Body of pancreas (tissue), 4 donors: ENCODE measurements around the gene NLN. TPM values are rescaled to one million over a fixed set of nuclear protein-coding genes. Genes with fewer than 3 reads are reported as not detected.

Source experiments
- ATAC-seq: fragments of 150-250 bp; one replicate; pipeline ENCODE4 v1.9.1; 2016
- DNase-seq, 4 donors: peaks; one replicate each; pipeline ENCODE4 v3.0.0-alpha.2; 2019
- H3K27ac ChIP-seq, 4 donors: fragments of 200-600 bp; sonication (generic); 1 replicate in 3 of 4; 2 replicates in 1 of 4; pipeline versions ENCODE4 v1.5.1 to v1.6.1; 2016 to 2019; ENCODE audit warnings: mild to moderate bottlenecking in 1 of 4, mixed read lengths in 1 of 4, moderate library complexity in 1 of 4
- H3K27me3 ChIP-seq, 2 donors: fragments of 200-600 bp; sonication (generic); one replicate each; pipeline ENCODE4 v1.6.0; 2016; ENCODE audit warnings: mild to moderate bottlenecking in 1 of 2
- H3K36me3 ChIP-seq, 2 donors: fragments of 200-600 bp; sonication (generic); replicated peaks in 1 of 2; 2 replicates each; pipeline ENCODE4 v1.5.1; 2016; ENCODE audit warnings: low read depth in 2 of 2; ENCODE audit not compliant: insufficient read depth in 1 of 2
- H3K4me1 ChIP-seq: fragments of 200-600 bp; sonication (generic); one replicate; pipeline ENCODE4 v1.6.0; 2016
- H3K4me3 ChIP-seq, 2 donors: fragments of 200-600 bp; sonication (generic); 1 replicate in 1 of 2; 2 replicates in 1 of 2; pipeline ENCODE4 v1.5.1; 2016 to 2019
- H3K9me3 ChIP-seq, 3 donors: fragments of 200-600 bp; sonication (generic); 1 replicate in 2 of 3; 2 replicates in 1 of 3; pipeline ENCODE4 v1.5.1; 2016
- POLR2A ChIP-seq, 3 donors: fragments of 450-650 bp; IDR thresholded peaks; one replicate each; pipeline ENCODE4 v1.6.1; 2016; ENCODE audit warnings: antibody characterized with exemption in 3 of 3, mild to moderate bottlenecking in 2 of 3
- WGBS, 2 donors: methylation state at CpG; one replicate each; pipeline ENCODE4 v1.1.5; 2017; 5-methylcytosine and 5-hydroxymethylcytosine counted together
- intact Hi-C: fragments of 100-400 bp; cut with DNase I; formaldehyde crosslinking; loops from one replicate; pipeline ENCODE4 v1.15.1; 2023
- total RNA-seq, 2 donors: library from RNA; depleted of rRNA; stranded (reverse); fragments of >200 nt; gene quantifications; one replicate each; pipeline ENCODE4 v1.1.0, GENCODE V29; 2016
- TF ChIP-seq, protein P1 (sequence below), 7 experiments: fragments of 450-650 bp in 4 of 7; fragments of 200-600 bp in 3 of 7; sonication (generic) in 3 of 7; IDR thresholded peaks; one replicate each; pipeline ENCODE4 v1.5.1; 2016 to 2019; ENCODE audit warnings: antibody characterized with exemption in 7 of 7

Gene NLN
- total RNA-seq, 2 donors from 2014 or later: 2.3 to 8.0 TPM

DNA sequence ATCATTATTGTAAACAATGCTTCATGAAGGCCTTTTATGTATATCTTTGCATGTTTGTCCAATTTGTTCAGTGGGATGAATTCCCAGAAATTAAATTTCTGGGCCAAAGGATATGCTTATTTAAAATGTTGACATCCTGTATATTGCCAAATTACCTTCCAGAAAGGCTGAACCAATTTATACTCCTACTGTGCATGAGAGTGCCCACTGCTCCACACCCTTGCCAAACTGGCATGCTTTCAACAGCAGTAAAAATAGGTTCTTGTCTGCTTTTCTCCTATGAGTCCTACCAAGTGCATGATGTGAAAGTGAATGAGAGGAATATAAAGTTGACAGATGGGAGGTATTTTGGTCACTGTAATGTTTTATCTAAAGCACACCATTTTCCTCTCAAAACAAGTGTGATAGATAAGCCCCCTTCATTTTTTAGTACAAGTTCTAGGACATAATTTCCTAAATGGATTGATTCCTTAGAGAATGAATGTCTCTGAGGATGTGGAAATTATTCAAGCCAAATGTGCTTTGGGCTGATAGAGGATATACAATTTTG, 133.8 kb downstream of the NLN start:
- Histone ChIP-seq H3K27ac (no peak overlapping the region), H3K4me3 (no peak overlapping the region), H3K9me3 (no peaks in the 10 kb centered on the region), H3K27me3 (no peaks in the 10 kb centered on the region), H3K36me3 (no peaks in the 10 kb centered on the region), H3K4me1 (no peaks in the 10 kb centered on the region)
- DNase-seq: no peak
- intact Hi-C loops: no loop called here
- ATAC-seq: no peak
- TF ChIP-seq POLR2A (IDR thresholded peaks at IDR 0.05): no peak
- TF ChIP-seq, protein P1, sequence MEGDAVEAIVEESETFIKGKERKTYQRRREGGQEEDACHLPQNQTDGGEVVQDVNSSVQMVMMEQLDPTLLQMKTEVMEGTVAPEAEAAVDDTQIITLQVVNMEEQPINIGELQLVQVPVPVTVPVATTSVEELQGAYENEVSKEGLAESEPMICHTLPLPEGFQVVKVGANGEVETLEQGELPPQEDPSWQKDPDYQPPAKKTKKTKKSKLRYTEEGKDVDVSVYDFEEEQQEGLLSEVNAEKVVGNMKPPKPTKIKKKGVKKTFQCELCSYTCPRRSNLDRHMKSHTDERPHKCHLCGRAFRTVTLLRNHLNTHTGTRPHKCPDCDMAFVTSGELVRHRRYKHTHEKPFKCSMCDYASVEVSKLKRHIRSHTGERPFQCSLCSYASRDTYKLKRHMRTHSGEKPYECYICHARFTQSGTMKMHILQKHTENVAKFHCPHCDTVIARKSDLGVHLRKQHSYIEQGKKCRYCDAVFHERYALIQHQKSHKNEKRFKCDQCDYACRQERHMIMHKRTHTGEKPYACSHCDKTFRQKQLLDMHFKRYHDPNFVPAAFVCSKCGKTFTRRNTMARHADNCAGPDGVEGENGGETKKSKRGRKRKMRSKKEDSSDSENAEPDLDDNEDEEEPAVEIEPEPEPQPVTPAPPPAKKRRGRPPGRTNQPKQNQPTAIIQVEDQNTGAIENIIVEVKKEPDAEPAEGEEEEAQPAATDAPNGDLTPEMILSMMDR (IDR thresholded peaks at IDR 0.05): no peak

DNA sequence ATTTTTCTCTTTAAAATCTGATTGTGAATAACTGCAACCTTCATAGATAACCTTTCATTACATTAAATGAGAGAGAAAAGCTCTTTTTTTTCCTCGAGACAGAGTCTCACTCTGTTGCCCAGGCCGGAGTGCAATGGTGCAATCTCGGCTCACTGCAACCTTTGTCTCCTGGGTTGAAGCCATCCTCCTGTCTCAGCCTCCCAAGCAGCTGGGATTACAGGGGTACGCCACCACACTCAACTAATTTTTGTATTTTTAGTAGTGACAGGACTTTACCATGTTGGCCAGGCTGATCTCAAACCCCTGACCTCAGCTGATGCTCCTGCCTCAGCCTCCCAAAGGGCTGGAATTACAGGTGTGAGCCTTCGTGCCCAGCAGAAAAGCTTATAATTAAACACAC, 134.5 kb downstream of the NLN start:
- WGBS, 2 donors: 78 to 80% methylated on average over 5 of the region's 5 CpGs
- intact Hi-C loops: no loop called here
- no peak for ATAC-seq
- DNase-seq: no peak
- no peak for TF ChIP-seq POLR2A (IDR thresholded peaks at IDR 0.05)
- TF ChIP-seq, protein P1 (IDR thresholded peaks at IDR 0.05): no peak
- Histone ChIP-seq H3K36me3 (no peaks in the 10 kb centered on the region), H3K4me1 (no peaks in the 10 kb centered on the region), H3K9me3 (no peaks in the 10 kb centered on the region), H3K4me3 (no peak overlapping the region), H3K27ac (no peak overlapping the region), H3K27me3 (no peaks in the 10 kb centered on the region)

DNA sequence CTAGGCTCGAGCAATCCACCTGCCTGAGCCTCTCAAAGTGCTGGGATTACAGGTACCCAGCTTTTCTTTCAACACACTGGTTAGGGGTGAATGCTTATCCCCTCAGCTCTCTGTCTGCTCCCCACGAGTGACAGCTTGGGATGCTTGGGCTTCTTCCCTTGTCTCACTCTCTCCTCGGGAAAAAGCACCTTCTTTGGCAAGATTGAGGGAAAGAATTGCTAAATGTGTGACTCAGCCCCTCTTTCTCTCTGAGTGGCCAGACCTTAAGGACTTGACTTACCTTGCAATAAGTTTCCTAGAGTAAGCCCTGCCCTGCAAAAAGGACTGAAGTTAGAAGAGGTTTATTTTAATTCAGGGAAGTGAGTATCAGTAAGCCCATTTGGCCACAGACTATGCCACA, 136.3 kb downstream of the NLN start:
- no peaks in the 10 kb centered on the region for H3K36me3 ChIP-seq
- intact Hi-C loops: no loop called here
- no peak overlapping the region for H3K27ac ChIP-seq
- no peak for ATAC-seq
- no peak for DNase-seq
- H3K4me1 ChIP-seq: no peaks in the 10 kb centered on the region
- H3K9me3 ChIP-seq: no peaks in the 10 kb centered on the region
- 56 to 70% methylated on average over 2 to 3 of the region's 3 CpGs for WGBS, 2 donors
- no peaks in the 10 kb centered on the region for H3K27me3 ChIP-seq
- H3K4me3 ChIP-seq: no peak overlapping the region
- TF ChIP-seq POLR2A (IDR thresholded peaks at IDR 0.05): no peak

DNA sequence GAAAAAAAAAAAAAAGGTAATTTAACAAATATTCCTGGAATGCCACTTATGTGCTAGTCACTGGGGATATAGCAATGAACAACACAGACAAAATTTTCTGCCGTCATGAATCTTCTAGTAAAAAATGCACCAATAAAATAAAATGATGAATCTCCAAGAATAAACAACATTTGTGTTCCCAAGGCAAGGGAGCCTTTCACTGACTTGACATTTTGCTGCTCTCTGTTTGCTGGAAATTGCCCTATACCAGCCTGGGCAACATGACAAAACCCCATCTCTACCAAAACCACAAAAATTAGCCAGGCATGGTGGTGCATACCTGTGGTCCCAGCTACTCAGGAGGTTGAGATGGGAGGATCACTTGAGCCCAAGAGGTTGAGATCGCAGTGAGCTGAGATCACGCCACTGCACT, 139.8 kb downstream of the NLN start:
- no peak overlapping the region for H3K4me3 ChIP-seq
- ATAC-seq (no peak), DNase-seq (no peak)
- H3K27ac ChIP-seq: no peak overlapping the region
- WGBS, 2 donors: 77 to 79% methylated on average over 3 of the region's 3 CpGs
- no peaks in the 10 kb centered on the region for H3K36me3 ChIP-seq
- intact Hi-C loops: no loop called here
- no peaks in the 10 kb centered on the region for H3K9me3 ChIP-seq
- TF ChIP-seq POLR2A (IDR thresholded peaks at IDR 0.05): no peak
- TF ChIP-seq, protein P1 (IDR thresholded peaks at IDR 0.05): no peak
- no peaks in the 10 kb centered on the region for H3K27me3 ChIP-seq
- H3K4me1 ChIP-seq: no peaks in the 10 kb centered on the region

DNA sequence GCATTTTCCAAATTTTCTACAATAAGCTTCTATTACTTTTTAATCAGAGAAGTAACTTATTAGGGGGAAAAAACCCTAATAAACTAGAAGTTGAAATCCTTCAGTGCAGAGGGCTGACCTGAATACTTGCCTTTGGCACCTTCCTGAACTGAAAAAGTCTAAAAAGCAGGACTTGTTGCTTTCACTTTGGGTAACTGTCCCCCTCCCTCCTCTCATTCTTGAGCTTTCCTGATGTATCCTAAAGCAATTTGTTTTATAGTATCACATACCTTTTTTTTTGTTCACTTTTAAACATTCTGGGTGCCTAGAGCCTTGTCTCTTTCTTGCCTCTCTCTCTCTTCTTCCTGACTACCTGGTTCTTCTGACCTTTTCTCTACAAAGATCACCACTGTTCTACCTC, 140.4 kb downstream of the NLN start:
- H3K27ac ChIP-seq: no peak overlapping the region
- H3K36me3 ChIP-seq: no peaks in the 10 kb centered on the region
- no peak overlapping the region for H3K4me3 ChIP-seq
- H3K9me3 ChIP-seq: no peaks in the 10 kb centered on the region
- ATAC-seq (no peak), DNase-seq (no peak)
- no peak for TF ChIP-seq POLR2A (IDR thresholded peaks at IDR 0.05)
- H3K27me3 ChIP-seq: no peaks in the 10 kb centered on the region
- no peaks in the 10 kb centered on the region for H3K4me1 ChIP-seq
- intact Hi-C loops: no loop called here

DNA sequence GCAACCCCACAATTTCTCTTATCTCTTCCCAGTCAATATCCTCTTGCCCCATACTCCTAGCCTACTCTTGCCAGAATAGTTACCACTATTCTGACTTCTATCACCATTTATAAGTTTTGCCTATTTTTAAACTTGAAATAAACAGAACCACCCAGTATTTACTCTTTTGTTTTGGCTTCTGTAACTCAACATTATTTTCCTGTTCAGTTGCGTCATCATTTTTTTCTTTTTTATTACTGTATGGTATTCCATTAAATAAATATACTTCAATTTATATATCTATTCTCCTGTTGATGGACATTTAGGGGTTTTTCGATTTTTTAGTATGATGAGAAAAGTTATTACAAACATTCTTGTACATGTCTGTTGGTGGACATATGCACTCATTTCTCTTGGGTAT, 141.7 kb downstream of the NLN start:
- DNase-seq (no peak), ATAC-seq (no peak)
- Histone ChIP-seq H3K4me3 (no peak overlapping the region), H3K27ac (no peak overlapping the region), H3K27me3 (no peaks in the 10 kb centered on the region), H3K4me1 (no peaks in the 10 kb centered on the region), H3K9me3 (no peaks in the 10 kb centered on the region), H3K36me3 (no peaks in the 10 kb centered on the region)
- intact Hi-C loops: no loop called here
- 68 to 75% methylated on average over 2 of the region's 2 CpGs for WGBS, 2 donors
- no peak for TF ChIP-seq POLR2A (IDR thresholded peaks at IDR 0.05)
- TF ChIP-seq, protein P1 (IDR thresholded peaks at IDR 0.05): no peak
